Lower leg skin (tissue), 4 donors: Measurements from ENCODE around the gene TYSND1. TPM values are rescaled to one million over a fixed set of nuclear protein-coding genes. Genes with fewer than 3 reads are reported as not detected.

Source experiments
- DNase-seq, 2 donors: peaks; one replicate each; pipeline ENCODE4 v3.0.0-alpha.2; 2019; ENCODE audit warnings: low spot score in 2 of 2
- H3K4me3 ChIP-seq: fragments of 200-600 bp; sonication (generic); 2 replicates; pipeline ENCODE4 v1.5.1; 2017; ENCODE audit warnings: mild to moderate bottlenecking, low read depth; ENCODE audit not compliant: poor library complexity, severe bottlenecking
- POLR2A ChIP-seq, 2 donors: fragments of 450-650 bp; IDR thresholded peaks; one replicate each; pipeline ENCODE4 v1.6.1; 2016 to 2017; ENCODE audit warnings: antibody characterized with exemption in 2 of 2, mild to moderate bottlenecking in 1 of 2, moderate library complexity in 1 of 2
- WGBS, 2 donors: methylation state at CpG; one replicate each; pipeline ENCODE4 v1.1.5; 2018; 5-methylcytosine and 5-hydroxymethylcytosine counted together
- intact Hi-C: fragments of 100-400 bp; cut with DNase I; formaldehyde crosslinking; loops from one replicate; pipeline ENCODE4 v1.15.0; 2023; ENCODE audit warnings: low total_unique reads
- total RNA-seq, 4 donors: library from RNA; depleted of rRNA; stranded (reverse); fragments of >200 nt; gene quantifications; one replicate each; pipeline ENCODE4 v1.1.0, GENCODE V29; 2016
- TF ChIP-seq, protein P1 (sequence below), 3 donors: fragments of 450-650 bp; IDR thresholded peaks; one replicate each; pipeline ENCODE4 v1.5.1; 2016; ENCODE audit warnings: antibody characterized with exemption in 3 of 3, mild to moderate bottlenecking in 3 of 3, moderate library complexity in 2 of 3

Gene TYSND1
- total RNA-seq, 4 donors from 2014 or later = 39.8 to 47.4 (median 45.4) TPM

DNA sequence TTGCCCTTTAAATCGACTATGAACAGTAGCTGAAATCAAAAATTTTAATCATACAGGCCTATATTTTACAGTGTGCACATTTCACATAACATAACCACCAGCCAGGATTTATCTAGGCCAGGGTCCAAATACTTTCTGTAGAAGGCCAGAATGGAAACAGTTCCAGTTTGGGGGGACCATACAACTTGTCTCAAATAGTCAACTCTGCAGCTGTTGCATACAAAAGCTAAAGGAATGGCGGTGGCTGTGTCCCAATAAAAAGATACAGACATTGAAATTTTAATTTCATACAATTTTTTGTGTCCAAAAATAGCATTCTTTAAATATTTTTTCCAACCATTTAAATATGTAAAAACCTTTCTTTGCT is 742 bp upstream of the TYSND1 start:
- no peak for TF ChIP-seq POLR2A (IDR thresholded peaks at IDR 0.05)
- TF ChIP-seq, protein P1, sequence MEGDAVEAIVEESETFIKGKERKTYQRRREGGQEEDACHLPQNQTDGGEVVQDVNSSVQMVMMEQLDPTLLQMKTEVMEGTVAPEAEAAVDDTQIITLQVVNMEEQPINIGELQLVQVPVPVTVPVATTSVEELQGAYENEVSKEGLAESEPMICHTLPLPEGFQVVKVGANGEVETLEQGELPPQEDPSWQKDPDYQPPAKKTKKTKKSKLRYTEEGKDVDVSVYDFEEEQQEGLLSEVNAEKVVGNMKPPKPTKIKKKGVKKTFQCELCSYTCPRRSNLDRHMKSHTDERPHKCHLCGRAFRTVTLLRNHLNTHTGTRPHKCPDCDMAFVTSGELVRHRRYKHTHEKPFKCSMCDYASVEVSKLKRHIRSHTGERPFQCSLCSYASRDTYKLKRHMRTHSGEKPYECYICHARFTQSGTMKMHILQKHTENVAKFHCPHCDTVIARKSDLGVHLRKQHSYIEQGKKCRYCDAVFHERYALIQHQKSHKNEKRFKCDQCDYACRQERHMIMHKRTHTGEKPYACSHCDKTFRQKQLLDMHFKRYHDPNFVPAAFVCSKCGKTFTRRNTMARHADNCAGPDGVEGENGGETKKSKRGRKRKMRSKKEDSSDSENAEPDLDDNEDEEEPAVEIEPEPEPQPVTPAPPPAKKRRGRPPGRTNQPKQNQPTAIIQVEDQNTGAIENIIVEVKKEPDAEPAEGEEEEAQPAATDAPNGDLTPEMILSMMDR (IDR thresholded peaks at IDR 0.05) = no peak
- DNase-seq = no peak
- 19 to 24% methylated on average over 2 of the region's 2 CpGs for WGBS, 2 donors
- no peak overlapping the region for H3K4me3 ChIP-seq
- intact Hi-C loops = no loop called here

DNA sequence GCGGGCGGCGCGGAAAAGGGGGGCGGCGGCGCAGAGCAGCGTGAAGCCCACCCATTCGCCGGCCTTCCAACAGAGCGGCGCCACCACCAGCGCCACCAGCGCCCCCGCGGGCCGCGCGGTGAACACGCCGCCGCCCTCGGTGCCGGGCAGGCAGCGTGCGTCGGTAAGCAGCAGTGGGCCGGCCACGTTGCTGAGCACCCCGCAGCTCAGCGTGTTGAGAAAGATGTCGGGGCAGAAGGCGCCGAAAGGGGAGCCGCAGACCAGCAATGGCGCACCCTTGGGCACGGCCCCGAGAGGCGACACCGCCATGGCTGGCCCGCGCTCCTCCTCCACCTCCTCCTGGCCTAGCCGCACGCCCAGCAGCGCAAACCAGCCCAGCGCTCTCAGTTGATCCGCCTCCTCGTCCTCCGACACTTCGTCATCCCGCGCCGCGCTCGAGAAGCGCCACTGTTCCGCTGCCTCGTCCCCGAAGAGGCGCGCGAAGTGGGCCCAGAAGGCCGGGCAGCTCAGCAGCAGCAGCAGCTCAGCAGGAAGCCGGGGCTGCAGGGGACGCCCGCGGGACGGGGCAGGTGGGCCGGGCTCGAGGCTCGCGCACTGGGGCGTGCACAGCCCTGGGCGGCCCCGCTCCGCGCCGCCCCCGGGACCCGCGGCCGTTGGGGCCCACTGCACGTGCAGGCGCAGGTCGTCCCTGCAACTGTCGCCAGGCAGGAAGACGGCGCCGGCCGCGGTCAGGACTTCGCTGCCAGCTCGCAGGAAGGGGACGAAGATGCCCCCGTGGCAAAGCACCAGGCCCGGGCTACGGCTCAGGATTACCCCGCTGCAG is 623 bp downstream of the TYSND1 start:
- intact Hi-C loops = no loop called here
- H3K4me3 ChIP-seq = peak overlapping the region; percentile 49
- 0% methylated on average over 17 to 31 of the region's 98 CpGs for WGBS, 2 donors
- peak; percentile 54 to 94 for DNase-seq
- no peak for TF ChIP-seq POLR2A (IDR thresholded peaks at IDR 0.05)
- TF ChIP-seq, protein P1 (IDR thresholded peaks at IDR 0.05) = no peak

DNA sequence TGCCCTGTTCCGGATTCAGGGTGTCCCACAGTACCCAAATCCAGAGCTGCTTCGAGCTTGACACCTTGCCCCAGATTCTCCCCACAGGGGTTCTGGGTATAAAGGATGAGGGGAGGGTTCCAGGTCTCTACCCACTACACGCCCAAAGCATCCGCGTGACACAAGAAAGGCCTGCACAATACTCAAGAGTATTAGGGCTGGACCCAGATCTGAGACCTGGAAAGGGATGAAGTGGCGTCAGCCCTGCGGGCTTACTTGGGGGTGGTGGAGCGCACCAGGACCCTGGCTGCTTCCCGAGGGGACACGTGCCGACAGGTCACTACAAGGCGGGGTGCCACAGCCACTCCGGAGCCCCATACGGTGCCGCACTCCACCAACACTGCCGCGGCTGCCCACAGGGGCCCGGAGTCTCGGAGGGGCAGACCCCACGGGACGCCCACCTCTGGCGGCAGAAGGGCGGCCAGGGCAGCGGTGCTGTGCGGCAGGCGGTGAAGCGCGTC is 1.3 kb downstream of the TYSND1 start:
- 7% methylated on average over 11 to 19 of the region's 28 CpGs for WGBS, 2 donors
- intact Hi-C loops = no loop called here

DNA sequence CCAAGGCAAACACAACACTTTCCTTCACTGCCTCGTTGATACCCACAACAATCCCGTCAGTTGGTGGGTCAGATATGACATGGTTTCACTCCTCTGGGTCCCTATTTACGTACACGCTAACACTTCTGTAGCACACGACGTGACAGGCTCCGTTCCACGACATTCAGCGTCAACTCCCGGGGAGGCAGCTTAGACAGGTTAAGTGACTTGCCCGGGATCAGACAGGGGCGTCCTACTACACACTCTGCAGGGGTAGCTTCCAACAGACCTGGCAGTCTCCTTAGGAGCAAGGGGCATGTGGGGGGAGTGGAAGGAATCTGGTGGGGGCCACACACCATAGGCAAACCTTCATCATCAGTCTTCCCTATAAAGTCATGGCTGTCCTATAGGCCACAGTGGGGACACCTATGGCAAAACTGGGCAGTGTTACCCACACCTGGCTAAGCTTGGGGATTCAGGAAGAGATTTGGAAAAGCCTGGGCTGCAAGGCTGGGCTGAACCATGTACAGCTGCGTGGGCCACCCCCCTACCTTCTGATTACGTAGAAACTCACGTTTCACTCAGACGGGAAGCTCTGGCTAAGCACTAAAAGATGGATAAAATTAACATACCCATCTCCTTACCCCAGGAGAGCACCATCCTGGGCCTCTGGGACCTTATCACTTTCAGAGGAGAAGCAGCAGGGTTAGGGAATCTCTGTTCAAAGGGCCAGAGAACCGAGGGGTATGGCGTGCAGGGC is 2.0 kb downstream of the TYSND1 start:
- intact Hi-C loops = no loop called here
- TF ChIP-seq, protein P1 (IDR thresholded peaks at IDR 0.05) = no peak
- TF ChIP-seq POLR2A (IDR thresholded peaks at IDR 0.05) = no peak
- peak; percentile 14 to 81 for DNase-seq
- WGBS, 2 donors = 67 to 72% methylated on average over 18 of the region's 18 CpGs
- H3K4me3 ChIP-seq = no peak overlapping the region

More for the DNA sequence above, 1.3 kb downstream of the TYSND1 start:
- DNase-seq = peak in 1 of 2 donors; percentile 43
- TF ChIP-seq, protein P1 (IDR thresholded peaks at IDR 0.05) = no peak
- no peak for TF ChIP-seq POLR2A (IDR thresholded peaks at IDR 0.05)
- H3K4me3 ChIP-seq = peak overlapping the region; percentile 49

DNA sequence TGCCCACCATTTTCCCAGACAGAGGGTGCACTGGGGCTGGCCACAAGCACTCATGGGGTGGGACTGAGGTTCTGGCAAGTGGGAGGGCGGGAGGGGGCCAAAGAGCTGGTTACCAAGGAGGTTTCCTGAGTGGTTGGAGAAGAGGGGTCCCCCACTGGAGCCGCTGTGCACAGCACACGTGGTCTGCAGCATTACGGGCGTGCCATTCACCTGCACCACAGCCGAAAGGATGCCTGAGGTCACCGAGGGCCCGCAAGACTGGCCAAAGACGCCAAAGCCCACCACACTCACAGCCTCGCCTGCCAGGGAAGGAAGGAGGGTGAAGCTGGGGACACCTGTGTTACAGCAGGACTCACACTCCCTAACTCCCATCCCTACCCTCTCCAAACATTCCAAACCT is 3.9 kb downstream of the TYSND1 start:
- intact Hi-C loops = no loop called here
- peak; percentile 8 to 76 for DNase-seq
- no peak overlapping the region for H3K4me3 ChIP-seq
- TF ChIP-seq, protein P1 (IDR thresholded peaks at IDR 0.05) = no peak
- no peak for TF ChIP-seq POLR2A (IDR thresholded peaks at IDR 0.05)
- 90 to 91% methylated on average over 10 of the region's 10 CpGs for WGBS, 2 donors
